SU-DHL-6 (cell line): ENCODE results near the gene SPTBN5.

Experiments used
- EZH2phosphoT487 ChIP-seq: fragments of 200-600 bp; sonication (generic), shearing (Covaris generic); conservative IDR thresholded peaks from 2 replicates; pipeline ENCODE4 v1.6.1; 2018; ENCODE audit warnings: mild to moderate bottlenecking, antibody characterized with exemption, low read length, moderate library complexity, mixed read lengths
- TF ChIP-seq, protein P1 (sequence below): fragments of 200-600 bp; sonication (generic); IDR thresholded peaks from one replicate; pipeline ENCODE4 v1.5.1; 2017; ENCODE audit warnings: antibody characterized with exemption, mild to moderate bottlenecking, low read length, moderate library complexity; ENCODE audit not compliant: insufficient read depth, poor library complexity, severe bottlenecking

DNA sequence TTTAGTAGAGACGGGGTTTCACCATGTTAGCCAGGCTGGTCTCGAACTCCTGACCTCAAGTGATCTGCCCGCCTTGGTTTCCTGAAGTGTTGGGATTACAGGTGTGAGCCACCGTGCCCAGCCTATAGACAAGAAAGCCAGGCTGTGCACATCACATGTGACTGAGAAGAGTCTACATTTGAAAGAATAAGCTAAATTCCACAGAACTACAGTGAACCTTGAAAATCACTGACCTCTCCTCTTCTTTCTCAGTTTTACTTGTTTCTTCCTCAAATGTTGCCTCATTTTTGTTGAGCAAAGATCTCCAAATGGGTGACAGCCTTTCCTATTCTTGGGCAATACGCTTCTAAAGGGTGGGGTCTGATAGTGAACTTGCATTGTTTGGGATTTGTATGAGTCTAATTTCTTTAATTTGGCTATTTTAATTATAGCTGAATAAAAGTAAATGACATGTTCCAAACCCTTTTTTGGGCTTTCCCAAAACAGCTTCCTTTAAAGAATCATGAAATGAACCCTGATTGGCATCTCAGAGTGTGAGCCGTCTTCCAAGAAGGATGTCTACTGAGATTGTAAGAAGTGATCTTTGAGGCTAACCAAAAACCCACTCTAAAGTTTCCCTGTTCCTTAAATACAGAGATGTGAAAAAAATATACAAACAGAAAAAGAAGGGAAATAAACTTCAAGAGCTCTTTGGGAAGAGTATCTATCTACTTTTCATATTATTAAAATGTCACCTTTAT is 21.6 kb upstream of the SPTBN5 start:
- TF ChIP-seq, protein P1, sequence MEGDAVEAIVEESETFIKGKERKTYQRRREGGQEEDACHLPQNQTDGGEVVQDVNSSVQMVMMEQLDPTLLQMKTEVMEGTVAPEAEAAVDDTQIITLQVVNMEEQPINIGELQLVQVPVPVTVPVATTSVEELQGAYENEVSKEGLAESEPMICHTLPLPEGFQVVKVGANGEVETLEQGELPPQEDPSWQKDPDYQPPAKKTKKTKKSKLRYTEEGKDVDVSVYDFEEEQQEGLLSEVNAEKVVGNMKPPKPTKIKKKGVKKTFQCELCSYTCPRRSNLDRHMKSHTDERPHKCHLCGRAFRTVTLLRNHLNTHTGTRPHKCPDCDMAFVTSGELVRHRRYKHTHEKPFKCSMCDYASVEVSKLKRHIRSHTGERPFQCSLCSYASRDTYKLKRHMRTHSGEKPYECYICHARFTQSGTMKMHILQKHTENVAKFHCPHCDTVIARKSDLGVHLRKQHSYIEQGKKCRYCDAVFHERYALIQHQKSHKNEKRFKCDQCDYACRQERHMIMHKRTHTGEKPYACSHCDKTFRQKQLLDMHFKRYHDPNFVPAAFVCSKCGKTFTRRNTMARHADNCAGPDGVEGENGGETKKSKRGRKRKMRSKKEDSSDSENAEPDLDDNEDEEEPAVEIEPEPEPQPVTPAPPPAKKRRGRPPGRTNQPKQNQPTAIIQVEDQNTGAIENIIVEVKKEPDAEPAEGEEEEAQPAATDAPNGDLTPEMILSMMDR, result no peak
- TF ChIP-seq EZH2phosphoT487, result no peak
